Measurements from ENCODE around the gene COL4A1. TPM values are rescaled to one million over a fixed set of nuclear protein-coding genes. Genes with fewer than 3 reads are reported as not detected.

COL4A1 gene
- polyA plus RNA-seq, 1 of the 3 experiments (the other 2 are of a cell fraction): 30.3 TPM

GRCh38 chr13:110161112-110161882 is 145.7 kb downstream of the COL4A1 start (continued):
- no peak for TF ChIP-seq CTCF (IDR thresholded peaks at IDR 0.05)

DNA sequence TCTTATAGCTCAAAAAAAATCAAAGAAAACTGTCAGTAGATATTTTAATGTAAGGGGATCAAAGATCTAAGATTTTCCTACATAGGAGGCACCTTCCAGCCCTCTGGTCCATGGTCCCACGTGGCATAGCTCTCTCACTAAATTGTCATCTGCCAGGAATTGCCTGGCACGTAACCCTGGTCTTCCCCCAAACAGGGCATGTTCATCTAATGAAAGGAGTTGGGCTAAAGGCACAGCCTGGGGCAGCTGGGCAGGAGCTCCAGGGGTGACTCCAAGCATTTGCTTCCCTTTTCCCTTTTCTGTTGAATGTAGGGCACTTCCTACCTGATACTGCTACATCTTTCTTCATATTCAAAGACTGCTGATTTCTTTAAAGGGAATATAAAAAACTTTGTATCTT is 148.7 kb downstream of the COL4A1 start:
- DNase-seq: no peak
- Histone ChIP-seq H3K9ac (no peak overlapping the region), H3K4me3 (ENCODE audit: low read depth in 2 of 2, low read length in 1 of 2) (no peak overlapping the region), H3K27me3 (ENCODE audit: insufficient read depth) (no peaks in the 10 kb centered on the region), H2AFZ (ENCODE audit: low read depth) (no peak overlapping the region), H3K79me2 (ENCODE audit: insufficient read depth) (no peaks in the 10 kb centered on the region), H3K9me3 (no peaks in the 10 kb centered on the region), H3K4me2 (no peak overlapping the region), H3K4me1 (ENCODE audit: control insufficient read depth in 1 of 2, insufficient read depth in 2 of 2, low read depth in 1 of 2, low read length in 1 of 2) (peaks cover 0 to 18% of the 10 kb centered on the region in 2 experiments; a peak in 2 of 4 replicates), H3K27ac (ENCODE audit: low read depth in 2 of 2, low read length in 1 of 2) (no peak overlapping the region), H4K20me1 (ENCODE audit: insufficient read depth) (no peaks in the 10 kb centered on the region), H3F3A (replicated peaks; ENCODE audit: insufficient read depth) (peaks cover 19% of the 10 kb centered on the region), H3K36me3 (replicated peaks in 1 of 2; ENCODE audit: control insufficient read depth in 1 of 2, insufficient read depth in 2 of 2, low read length in 1 of 2) (peaks cover 29 to 76% of the 10 kb centered on the region in 2 experiments), H3K9me2 (no peaks in the 10 kb centered on the region)
- ChIA-PET POLR2A (no interaction called here), CTCF (interaction anchor here (1.2 to 1.3 kb wide), 2 partner anchors 12 to 26 kb away, joined by 3 to 4 read pairs; no protein-coding TSS in a partner anchor)
- no peak for TF ChIP-seq RFX5 (IDR thresholded peaks at IDR 0.05; ENCODE audit: low read length)
- no peak for TF ChIP-seq MXI1 (IDR thresholded peaks at IDR 0.05; ENCODE audit: low read depth, low read length)
- no peak for TF ChIP-seq ELF1 (IDR thresholded peaks at IDR 0.05)
- no peak for TF ChIP-seq NRF1 (IDR thresholded peaks at IDR 0.05; ENCODE audit: low read depth, low read length)
- TF ChIP-seq TAF1 (IDR thresholded peaks at IDR 0.05; ENCODE audit: borderline replicate concordance, low read depth, low read length): no peak
- no peak for TF ChIP-seq JUND (IDR thresholded peaks at IDR 0.05)
- TF ChIP-seq, protein P1, sequence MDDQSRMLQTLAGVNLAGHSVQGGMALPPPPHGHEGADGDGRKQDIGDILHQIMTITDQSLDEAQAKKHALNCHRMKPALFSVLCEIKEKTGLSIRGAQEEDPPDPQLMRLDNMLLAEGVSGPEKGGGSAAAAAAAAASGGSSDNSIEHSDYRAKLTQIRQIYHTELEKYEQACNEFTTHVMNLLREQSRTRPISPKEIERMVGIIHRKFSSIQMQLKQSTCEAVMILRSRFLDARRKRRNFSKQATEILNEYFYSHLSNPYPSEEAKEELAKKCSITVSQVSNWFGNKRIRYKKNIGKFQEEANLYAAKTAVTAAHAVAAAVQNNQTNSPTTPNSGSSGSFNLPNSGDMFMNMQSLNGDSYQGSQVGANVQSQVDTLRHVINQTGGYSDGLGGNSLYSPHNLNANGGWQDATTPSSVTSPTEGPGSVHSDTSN (IDR thresholded peaks at IDR 0.05): no peak
- no peak for TF ChIP-seq TEAD4 (IDR thresholded peaks at IDR 0.05; ENCODE audit: borderline replicate concordance, insufficient read depth)
- TF ChIP-seq SMC3 (IDR thresholded peaks at IDR 0.05; ENCODE audit: low read depth, low read length): no peak
- no peak for TF ChIP-seq MEF2A (IDR thresholded peaks at IDR 0.05; ENCODE audit: borderline replicate concordance, low read depth)
- no peak for TF ChIP-seq CTCF (IDR thresholded peaks at IDR 0.05)
- no peak for TF ChIP-seq EZH2phosphoT487 (IDR thresholded peaks at IDR 0.05; ENCODE audit: borderline replicate concordance, low read depth)
- TF ChIP-seq NFIC (IDR thresholded peaks at IDR 0.05; ENCODE audit: borderline replicate concordance): no peak
- no peak for TF ChIP-seq SIN3A (IDR thresholded peaks at IDR 0.05; ENCODE audit: borderline replicate concordance, low read depth, low read length)
- no peak for TF ChIP-seq FOXJ3 (CRISPR knock-in tag; IDR thresholded peaks at IDR 0.05)
- TF ChIP-seq FOXM1 (IDR thresholded peaks at IDR 0.05; ENCODE audit: low read depth): no peak
- TF ChIP-seq RCOR1 (IDR thresholded peaks at IDR 0.05; ENCODE audit: low read length): no peak
- TF ChIP-seq, protein P2, sequence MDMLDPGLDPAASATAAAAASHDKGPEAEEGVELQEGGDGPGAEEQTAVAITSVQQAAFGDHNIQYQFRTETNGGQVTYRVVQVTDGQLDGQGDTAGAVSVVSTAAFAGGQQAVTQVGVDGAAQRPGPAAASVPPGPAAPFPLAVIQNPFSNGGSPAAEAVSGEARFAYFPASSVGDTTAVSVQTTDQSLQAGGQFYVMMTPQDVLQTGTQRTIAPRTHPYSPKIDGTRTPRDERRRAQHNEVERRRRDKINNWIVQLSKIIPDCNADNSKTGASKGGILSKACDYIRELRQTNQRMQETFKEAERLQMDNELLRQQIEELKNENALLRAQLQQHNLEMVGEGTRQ (IDR thresholded peaks at IDR 0.05; ENCODE audit: borderline replicate concordance, low read depth, low read length): no peak
- no peak for TF ChIP-seq RXRA (IDR thresholded peaks at IDR 0.05; ENCODE audit: borderline replicate concordance, low read depth)
- 76% methylated on average over 2 of the region's 2 CpGs for WGBS (ENCODE audit: low lambda C conversion rate)
